GM12875 (cell line): ENCODE measurements around the gene WDR76.

ENCODE experiments used
- H3K4me3 ChIP-seq: one replicate; pipeline ENCODE4 v1.5.1; 2011; ENCODE audit warnings: low read depth, low read length, control low read depth
- TF ChIP-seq, protein P1 (sequence below): IDR thresholded peaks from 2 replicates; pipeline ENCODE4 v1.5.1; 2011; ENCODE audit warnings: low read depth, mild to moderate bottlenecking, control low read depth, inconsistent platforms, low read length, moderate library complexity, borderline replicate concordance; ENCODE audit not compliant: insufficient read depth

The WDR76 gene

DNA sequence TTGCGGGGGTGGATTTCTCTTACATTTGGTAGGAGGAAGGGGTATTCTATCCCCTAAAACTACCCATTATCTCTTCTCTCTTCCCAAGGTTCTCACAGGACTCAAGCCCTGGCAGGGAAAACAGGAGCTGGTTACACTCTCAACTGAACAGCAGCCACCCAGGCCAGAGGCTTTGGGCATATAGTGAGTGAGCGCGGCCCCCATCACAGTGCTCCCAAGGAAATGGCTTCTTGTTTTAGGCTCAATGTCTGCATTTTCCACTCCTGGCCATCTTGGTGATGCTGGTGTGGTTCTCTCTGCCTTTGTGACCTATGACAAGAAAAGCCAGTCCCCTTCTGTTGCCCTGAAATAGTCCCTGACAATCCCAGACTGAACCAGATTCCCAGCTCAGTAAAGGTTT lies 50.1 kb downstream of the WDR76 start:
- TF ChIP-seq, protein P1, sequence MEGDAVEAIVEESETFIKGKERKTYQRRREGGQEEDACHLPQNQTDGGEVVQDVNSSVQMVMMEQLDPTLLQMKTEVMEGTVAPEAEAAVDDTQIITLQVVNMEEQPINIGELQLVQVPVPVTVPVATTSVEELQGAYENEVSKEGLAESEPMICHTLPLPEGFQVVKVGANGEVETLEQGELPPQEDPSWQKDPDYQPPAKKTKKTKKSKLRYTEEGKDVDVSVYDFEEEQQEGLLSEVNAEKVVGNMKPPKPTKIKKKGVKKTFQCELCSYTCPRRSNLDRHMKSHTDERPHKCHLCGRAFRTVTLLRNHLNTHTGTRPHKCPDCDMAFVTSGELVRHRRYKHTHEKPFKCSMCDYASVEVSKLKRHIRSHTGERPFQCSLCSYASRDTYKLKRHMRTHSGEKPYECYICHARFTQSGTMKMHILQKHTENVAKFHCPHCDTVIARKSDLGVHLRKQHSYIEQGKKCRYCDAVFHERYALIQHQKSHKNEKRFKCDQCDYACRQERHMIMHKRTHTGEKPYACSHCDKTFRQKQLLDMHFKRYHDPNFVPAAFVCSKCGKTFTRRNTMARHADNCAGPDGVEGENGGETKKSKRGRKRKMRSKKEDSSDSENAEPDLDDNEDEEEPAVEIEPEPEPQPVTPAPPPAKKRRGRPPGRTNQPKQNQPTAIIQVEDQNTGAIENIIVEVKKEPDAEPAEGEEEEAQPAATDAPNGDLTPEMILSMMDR, result no peak
- H3K4me3 ChIP-seq, result no peak overlapping the region

- TF ChIP-seq, protein P1, result no peak
Observed at GRCh38 chr15:43877371-43877770, 50.6 kb downstream of the WDR76 start.

GRCh38 chr15:43878446-43878845 lies 51.6 kb downstream of the WDR76 start:
- H3K4me3 ChIP-seq, result no peak overlapping the region
- TF ChIP-seq, protein P1, result no peak

More at GRCh38 chr15:43877371-43877770, 50.6 kb downstream of the WDR76 start:
- no peak overlapping the region for H3K4me3 ChIP-seq

GRCh38 chr15:43879386-43880355 lies 52.9 kb downstream of the WDR76 start:
- TF ChIP-seq, protein P1, result no peak
- H3K4me3 ChIP-seq, result no peak overlapping the region

DNA sequence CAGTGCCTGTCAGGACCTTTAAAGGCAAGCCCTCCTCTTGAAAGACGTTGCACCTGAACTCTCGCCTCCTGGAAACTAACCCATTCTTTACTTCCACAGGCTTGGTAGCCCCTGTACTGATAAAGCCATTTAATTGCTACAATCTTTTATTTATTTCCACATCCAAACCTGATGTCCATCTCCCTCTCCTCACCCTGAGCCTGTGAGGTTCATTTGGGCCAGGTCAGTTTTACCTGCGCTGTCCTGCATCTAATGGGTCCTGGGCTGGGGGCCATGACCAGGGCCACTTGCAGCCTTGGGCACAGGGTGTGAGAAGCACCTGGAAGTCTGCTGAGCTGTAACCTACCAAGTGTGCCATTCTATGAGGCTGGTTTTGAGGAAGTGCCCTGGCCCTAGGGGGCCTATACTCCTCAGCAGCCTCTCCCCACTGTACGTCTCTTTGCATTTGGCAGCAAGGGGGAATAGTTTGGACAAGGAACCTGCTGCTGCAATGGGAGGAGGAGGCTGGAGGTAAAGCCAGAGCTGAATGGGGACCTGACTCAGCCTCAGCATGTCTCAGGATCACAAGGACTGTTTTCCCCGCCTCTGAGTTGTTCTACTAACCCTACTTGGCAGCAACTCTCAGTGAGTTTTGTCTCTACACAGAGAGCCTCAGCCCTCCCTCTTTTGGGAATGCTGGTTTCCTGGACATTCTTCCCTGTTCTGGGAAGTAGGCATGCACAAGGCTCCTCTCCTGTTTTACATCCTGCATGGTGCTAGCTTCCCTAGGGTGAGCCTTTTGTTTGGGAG lies 53.8 kb downstream of the WDR76 start:
- no peak overlapping the region for H3K4me3 ChIP-seq
- TF ChIP-seq, protein P1, result no peak

- no peak overlapping the region for H3K4me3 ChIP-seq
- TF ChIP-seq, protein P1, result no peak
Observed at GRCh38 chr15:43881245-43881644, 54.4 kb downstream of the WDR76 start.
